GM19023 (cell line): ENCODE results near the gene NECTIN2.
A peak's percentile ranks its signal among the peaks of the same experiment; 100 is the strongest.
"Not testable (repeated sequence)": the region's sequence is repeated elsewhere in the genome, so short reads cannot be mapped to it uniquely, and the experiment has no call there.

Experiments used
- ATAC-seq: cut with Tn5 transposase; IDR thresholded peaks from one replicate; pipeline ENCODE4 v1.9.1; 2021; ENCODE audit warnings: mild to moderate bottlenecking, moderate library complexity; ENCODE audit not compliant: unreplicated experiment

The NECTIN2 gene

DNA sequence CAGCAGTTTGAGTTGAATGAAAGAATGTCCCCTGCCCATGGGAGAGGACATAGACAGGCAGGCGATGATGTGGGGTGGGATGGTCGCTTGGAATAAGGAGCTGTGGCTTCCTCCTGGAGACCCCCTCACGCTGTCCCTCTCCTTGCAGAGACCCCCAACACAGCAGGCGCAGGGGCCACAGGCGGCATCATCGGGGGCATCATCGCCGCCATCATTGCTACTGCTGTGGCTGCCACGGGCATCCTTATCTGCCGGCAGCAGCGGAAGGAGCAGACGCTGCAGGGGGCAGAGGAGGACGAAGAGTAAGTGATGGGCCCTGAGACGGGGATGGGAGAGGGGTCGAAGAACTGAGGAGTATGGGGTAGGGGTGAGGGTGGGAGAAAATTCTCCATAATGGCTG lies 36.0 kb downstream of the NECTIN2 start:
- ATAC-seq = no peak

- ATAC-seq = not testable (repeated sequence)
Observed at GRCh38 chr19:44882619-44883397, 36.7 kb downstream of the NECTIN2 start.

- ATAC-seq = no peak
Observed at GRCh38 chr19:44883922-44884321, 37.8 kb downstream of the NECTIN2 start.

GRCh38 chr19:44884566-44884965 lies 38.5 kb downstream of the NECTIN2 start:
- ATAC-seq = no peak

DNA sequence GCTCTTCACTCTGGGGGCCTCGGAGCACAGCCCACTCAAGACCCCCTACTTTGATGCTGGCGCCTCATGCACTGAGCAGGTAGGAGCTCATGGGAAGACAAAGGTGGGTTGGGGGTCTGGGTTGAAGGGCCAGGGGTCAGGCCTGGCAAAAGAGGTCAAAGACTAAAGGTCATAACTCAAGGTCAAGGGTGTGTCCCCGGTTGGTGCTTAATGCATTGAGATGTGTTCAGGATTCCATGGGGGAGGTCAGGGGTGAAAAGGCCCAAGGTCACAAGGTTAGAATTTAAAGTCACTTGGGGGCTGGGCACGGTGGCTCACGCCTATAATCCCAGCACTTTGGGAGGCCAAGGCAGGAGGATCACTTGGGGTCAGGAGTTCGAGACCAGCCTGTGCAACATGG lies 40.0 kb downstream of the NECTIN2 start:
- no peak for ATAC-seq

DNA sequence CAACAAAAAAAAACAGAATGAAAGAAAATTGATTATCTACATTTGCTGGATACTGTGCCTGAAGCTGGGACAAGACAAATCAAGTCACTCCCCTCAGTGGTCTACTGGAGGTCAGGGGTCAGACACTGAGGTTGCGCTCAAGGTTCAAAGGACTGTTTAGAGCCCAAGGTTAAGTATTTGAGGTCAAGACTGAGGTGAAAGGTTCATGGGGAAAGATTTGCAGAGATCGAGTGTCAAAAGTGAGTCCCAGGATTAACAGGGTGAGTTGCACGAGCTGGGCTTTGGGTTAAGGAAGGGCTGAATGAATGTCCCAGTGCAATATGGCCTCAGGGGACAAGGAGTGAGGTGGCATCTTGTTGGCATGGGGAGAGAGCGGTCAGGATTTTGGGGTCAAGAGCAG lies 41.6 kb downstream of the NECTIN2 start:
- ATAC-seq = no peak

GRCh38 chr19:44888335-44888734 lies 42.2 kb downstream of the NECTIN2 start:
- ATAC-seq = not testable (repeated sequence)

- ATAC-seq = no peak
Observed at GRCh38 chr19:44889830-44890365, 43.8 kb downstream of the NECTIN2 start.

- ATAC-seq = peak; percentile 84
Observed at GRCh38 chr19:44890366-44891015, 44.4 kb downstream of the NECTIN2 start.

DNA sequence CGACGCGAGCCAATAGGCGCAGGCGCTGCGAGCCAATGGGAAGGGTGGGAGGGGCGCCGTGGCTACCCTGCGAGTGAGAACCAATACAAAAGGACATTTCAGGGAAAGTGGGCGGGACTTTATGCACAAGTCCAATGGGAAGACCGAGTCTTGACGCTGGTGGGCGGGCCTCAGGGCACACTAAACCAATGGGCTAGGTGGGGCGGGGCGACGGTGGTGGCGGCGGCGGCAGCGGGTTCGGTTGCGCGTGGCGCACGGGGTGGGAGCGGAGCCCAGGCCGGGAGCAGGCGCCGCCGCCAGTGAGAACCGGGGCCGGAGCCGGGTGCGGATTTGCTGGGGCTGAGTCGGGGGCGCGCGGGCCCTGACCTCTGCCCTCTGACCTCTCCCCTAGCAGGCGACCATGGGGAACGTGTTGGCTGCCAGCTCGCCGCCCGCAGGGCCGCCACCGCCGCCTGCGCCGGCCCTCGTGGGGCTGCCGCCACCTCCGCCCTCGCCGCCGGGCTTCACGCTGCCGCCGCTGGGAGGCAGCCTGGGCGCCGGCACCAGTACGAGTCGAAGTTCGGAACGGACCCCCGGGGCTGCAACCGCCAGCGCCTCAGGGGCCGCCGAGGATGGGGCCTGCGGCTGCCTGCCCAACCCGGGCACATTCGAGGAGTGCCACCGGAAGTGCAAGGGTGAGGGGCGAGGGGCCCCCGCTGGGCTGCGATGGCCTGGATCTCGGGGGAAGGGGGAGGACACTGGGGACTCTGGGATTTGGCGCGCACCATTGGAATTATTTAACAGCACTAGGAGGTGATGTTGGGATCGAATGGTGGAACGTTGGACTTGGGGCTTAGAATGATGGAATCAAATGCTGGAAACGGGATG lies 45.2 kb downstream of the NECTIN2 start, which contains the start of gene TOMM40:
Gene TOMM40, plus strand, starts transcription at position 239 of the 867 bp plus-strand sequence. Its CDS starts 162 bp downstream, at position 401.
- ATAC-seq = peak; percentile 69

DNA sequence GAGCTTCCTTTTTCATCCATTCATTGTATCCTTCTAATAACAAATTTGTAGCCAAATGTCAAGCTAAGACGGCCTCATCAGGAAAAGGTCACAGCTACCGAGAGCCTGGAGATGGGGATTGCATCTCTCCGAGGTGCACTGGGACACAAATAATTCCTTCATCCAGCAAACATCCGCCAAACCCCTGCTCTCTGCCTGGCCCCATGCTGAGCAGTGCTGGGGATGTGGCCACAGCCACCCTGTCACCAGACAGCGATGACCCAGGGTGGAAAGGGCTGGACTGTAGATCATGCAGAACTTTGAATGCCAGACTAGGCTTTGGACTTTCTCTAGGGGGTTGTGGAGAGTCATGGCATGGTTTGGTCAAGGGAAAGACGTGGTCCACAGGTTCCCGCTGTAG lies 46.8 kb downstream of the NECTIN2 start:
- no peak for ATAC-seq

DNA sequence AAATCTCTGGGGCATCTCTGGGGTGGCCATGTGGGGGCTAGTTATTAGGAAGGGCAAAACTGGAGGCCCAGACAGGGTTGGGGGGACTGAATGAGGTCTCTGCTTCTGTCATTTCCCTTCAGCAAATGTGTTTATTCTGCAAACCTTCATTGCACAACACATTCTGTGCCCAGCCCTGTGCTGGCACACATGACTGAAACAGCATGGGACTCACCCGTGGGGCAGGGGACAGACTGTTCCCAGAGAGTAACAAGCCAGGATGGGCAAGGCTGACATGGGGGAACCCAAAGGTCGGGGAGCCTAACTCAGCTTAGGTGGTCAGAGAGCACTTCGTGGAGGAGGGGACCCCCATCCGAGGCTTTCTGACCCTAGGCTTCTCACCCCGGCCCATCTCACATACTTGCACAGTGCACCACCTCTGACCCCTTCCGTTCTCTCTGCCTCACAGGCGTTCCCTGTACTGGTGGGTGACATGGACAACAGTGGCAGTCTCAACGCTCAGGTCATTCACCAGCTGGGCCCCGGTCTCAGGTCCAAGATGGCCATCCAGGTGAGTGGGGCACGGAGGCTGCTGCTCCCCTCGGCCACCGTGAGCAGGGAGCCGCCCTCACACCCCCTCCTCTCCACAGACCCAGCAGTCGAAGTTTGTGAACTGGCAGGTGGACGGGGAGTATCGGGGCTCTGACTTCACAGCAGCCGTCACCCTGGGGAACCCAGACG lies 47.4 kb downstream of the NECTIN2 start:
- ATAC-seq = no peak

DNA sequence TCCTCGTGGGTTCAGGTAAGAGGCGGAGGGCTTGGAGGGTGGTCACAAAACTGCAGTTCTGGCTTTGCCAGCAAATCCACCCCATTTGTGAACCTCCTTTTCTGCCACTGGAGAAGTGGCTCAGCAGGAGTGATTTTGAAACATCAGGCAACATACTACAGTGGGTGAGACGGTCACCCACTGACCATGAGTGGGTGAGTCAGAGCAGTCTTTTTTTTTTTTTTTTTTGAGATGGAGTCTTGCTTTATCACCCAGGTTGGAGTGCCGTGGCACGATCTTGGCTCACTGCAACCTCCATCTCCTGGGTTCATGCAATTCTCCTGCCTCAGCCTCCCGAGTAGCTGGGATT lies 47.9 kb downstream of the NECTIN2 start:
- no peak for ATAC-seq

GRCh38 chr19:44894946-44895345 lies 48.8 kb downstream of the NECTIN2 start:
- no peak for ATAC-seq

- no peak for ATAC-seq
Observed at GRCh38 chr19:44897835-44898234, 51.7 kb downstream of the NECTIN2 start.

DNA sequence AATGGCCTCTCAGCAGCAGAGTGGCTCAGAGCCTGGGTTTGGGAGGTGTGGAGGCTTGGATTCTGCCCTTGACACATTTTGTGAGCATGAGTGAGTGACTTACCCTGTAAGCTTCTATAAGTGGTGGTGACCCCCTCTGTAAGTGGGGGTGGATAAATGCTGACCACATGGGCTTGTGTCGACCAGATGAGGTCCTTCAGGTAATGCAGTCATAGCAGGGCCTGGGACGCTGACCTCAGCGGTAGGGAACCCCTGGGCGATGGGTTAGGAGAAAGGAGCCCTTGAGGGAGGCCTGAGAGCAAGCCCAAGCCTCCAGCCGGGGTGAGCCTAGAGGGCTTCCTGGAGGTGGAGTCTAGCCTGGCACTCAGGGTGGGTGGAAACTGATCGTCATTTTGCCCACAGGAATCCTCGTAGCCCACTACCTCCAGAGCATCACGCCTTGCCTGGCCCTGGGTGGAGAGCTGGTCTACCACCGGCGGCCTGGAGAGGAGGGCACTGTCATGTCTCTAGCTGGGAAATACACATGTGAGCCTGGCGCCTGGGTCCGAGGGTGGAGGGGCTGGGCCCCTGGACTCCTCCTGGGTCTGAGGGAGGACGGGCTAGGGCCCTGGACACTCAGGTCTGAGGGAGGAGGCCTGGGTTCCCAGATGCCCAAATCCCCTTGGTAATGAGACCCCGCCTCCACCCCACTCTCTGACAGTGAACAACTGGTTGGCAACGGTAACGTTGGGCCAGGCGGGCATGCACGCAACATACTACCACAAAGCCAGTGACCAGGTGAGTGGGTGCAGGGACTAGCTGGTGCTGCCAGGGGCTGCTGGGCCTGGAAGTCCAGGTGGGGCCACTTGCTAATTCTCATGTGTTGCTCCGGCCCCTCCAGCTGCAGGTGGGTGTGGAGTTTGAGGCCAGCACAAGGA lies 54.5 kb downstream of the NECTIN2 start:
- no peak for ATAC-seq

DNA sequence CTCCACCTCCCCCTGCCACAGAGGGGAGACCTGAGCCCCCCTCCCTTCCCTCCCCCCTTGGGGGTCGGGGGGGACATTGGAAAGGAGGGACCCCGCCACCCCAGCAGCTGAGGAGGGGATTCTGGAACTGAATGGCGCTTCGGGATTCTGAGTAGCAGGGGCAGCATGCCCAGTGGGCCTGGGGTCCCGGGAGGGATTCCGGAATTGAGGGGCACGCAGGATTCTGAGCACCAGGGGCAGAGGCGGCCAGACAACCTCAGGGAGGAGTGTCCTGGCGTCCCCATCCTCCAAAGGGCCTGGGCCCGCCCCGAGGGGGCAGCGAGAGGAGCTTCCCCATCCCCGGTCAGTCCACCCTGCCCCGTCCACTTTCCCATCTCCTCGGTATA lies 57.1 kb downstream of the NECTIN2 start:
- no peak for ATAC-seq

- ATAC-seq = peak; percentile 44
Observed at GRCh38 chr19:44903602-44904425, 57.7 kb downstream of the NECTIN2 start.
